Measurements from ENCODE around the gene ATP1B2.

- peak; percentile 99 for TF ChIP-seq CTCF (IDR thresholded peaks at IDR 0.05; ENCODE audit: low read length)
- no peak for TF ChIP-seq EZH2 (IDR thresholded peaks at IDR 0.05; ENCODE audit: borderline replicate concordance, low read length)
Measured at GRCh38 chr17:7687908-7688807, 37.4 kb downstream of the ATP1B2 start, which contains the start of gene WRAP53.
